H9 (cell line): ENCODE data around the gene SOX1. TPM values are rescaled to one million over a fixed set of nuclear protein-coding genes. Genes with fewer than 3 reads are reported as not detected.

Source experiments
- DNase-seq: peaks from one replicate; pipeline ENCODE4 v3.0.0-alpha.2; 2017
- H2AFZ ChIP-seq: one replicate; pipeline ENCODE4 v1.6.1; 2013; ENCODE audit warnings: mild to moderate bottlenecking, low read length, control low read depth, moderate library complexity
- H2AK5ac ChIP-seq: 2 replicates; pipeline ENCODE4 v1.6.1; 2013; ENCODE audit warnings: low read length, control low read depth, mixed read lengths; ENCODE audit not compliant: insufficient read length
- H2BK120ac ChIP-seq: one replicate; pipeline ENCODE4 v1.6.1; 2013; ENCODE audit warnings: low read depth, mild to moderate bottlenecking, low read length, control low read depth, inconsistent platforms; ENCODE audit not compliant: poor library complexity, severe bottlenecking
- H2BK12ac ChIP-seq: 2 replicates; pipeline ENCODE4 v1.6.1; 2013; ENCODE audit warnings: low read length, control low read depth, mixed read lengths, low read depth; ENCODE audit not compliant: insufficient read length
- H2BK15ac ChIP-seq: 2 replicates; pipeline ENCODE4 v1.6.1; 2013; ENCODE audit warnings: low read depth, low read length, control low read depth
- H2BK20ac ChIP-seq: one replicate; pipeline ENCODE4 v1.6.1; 2013; ENCODE audit warnings: low read depth, mild to moderate bottlenecking, low read length, control low read depth, inconsistent platforms; ENCODE audit not compliant: poor library complexity, severe bottlenecking
- H2BK5ac ChIP-seq: 2 replicates; pipeline ENCODE4 v1.6.1; 2013; ENCODE audit warnings: low read length, control low read depth, mixed read lengths; ENCODE audit not compliant: insufficient read length
- H3K14ac ChIP-seq: 2 replicates; pipeline ENCODE4 v1.6.1; 2013; ENCODE audit warnings: low read length, control low read depth; ENCODE audit not compliant: insufficient read depth
- H3K18ac ChIP-seq: 2 replicates; pipeline ENCODE4 v1.6.1; 2013; ENCODE audit warnings: low read depth, mild to moderate bottlenecking, mixed read lengths, low read length, control low read depth; ENCODE audit not compliant: insufficient read length
- H3K23ac ChIP-seq: 2 replicates; pipeline ENCODE4 v1.6.1; 2013; ENCODE audit warnings: low read length, control low read depth, mixed read lengths, low read depth; ENCODE audit not compliant: insufficient read length
- H3K23me2 ChIP-seq: 2 replicates; pipeline ENCODE4 v1.6.1; 2013; ENCODE audit warnings: low read depth, mild to moderate bottlenecking, mixed read lengths, low read length, control low read depth; ENCODE audit not compliant: insufficient read length, poor library complexity, severe bottlenecking
- H3K27ac ChIP-seq: 2 replicates; pipeline ENCODE4 v1.5.1; 2013; ENCODE audit warnings: low read length, control low read depth, mixed read lengths, low read depth; ENCODE audit not compliant: insufficient read length
- H3K27me3 ChIP-seq: 2 replicates; pipeline ENCODE4 v1.6.1; 2013; ENCODE audit warnings: low read length, control low read depth, inconsistent platforms; ENCODE audit not compliant: insufficient read depth
- H3K4ac ChIP-seq: 2 replicates; pipeline ENCODE4 v1.6.1; 2013; ENCODE audit warnings: low read depth, mild to moderate bottlenecking, control low read depth, inconsistent platforms, low read length, moderate library complexity
- H3K4me1 ChIP-seq: 2 replicates; pipeline ENCODE4 v1.6.1; 2013; ENCODE audit warnings: low read length, control low read depth, inconsistent platforms; ENCODE audit not compliant: insufficient read depth
- H3K4me2 ChIP-seq: 2 replicates; pipeline ENCODE4 v1.6.1; 2013; ENCODE audit warnings: low read length, control low read depth, mixed read lengths; ENCODE audit not compliant: insufficient read length, insufficient read depth
- H3K56ac ChIP-seq: 2 replicates; pipeline ENCODE4 v1.6.1; 2013; ENCODE audit warnings: low read depth, mild to moderate bottlenecking, mixed read lengths, low read length, control low read depth; ENCODE audit not compliant: insufficient read length
- H3K79me1 ChIP-seq: 2 replicates; pipeline ENCODE4 v1.6.1; 2013; ENCODE audit warnings: low read depth, mild to moderate bottlenecking, moderate library complexity, low read length, control low read depth, inconsistent platforms; ENCODE audit not compliant: insufficient read depth, poor library complexity, severe bottlenecking
- H3K79me2 ChIP-seq: 2 replicates; pipeline ENCODE4 v1.6.1; 2013; ENCODE audit warnings: low read length, control low read depth, inconsistent platforms; ENCODE audit not compliant: insufficient read depth
- H3K9ac ChIP-seq: 2 replicates; pipeline ENCODE4 v1.6.1; 2013; ENCODE audit warnings: low read length, control low read depth, mixed read lengths; ENCODE audit not compliant: insufficient read length; ENCODE audit errors: extremely low read depth
- H3K9me3 ChIP-seq: one replicate; pipeline ENCODE4 v1.6.1; 2013; ENCODE audit warnings: low read depth, low read length, inconsistent platforms; ENCODE audit not compliant: control insufficient read depth
- H3T11ph ChIP-seq: one replicate; pipeline ENCODE4 v1.6.1; 2013; ENCODE audit warnings: mild to moderate bottlenecking, low read length, control low read depth, inconsistent platforms
- H4K20me1 ChIP-seq: one replicate; pipeline ENCODE4 v1.6.1; 2013; ENCODE audit not compliant: control insufficient read depth, insufficient read length, insufficient read depth
- H4K5ac ChIP-seq: 2 replicates; pipeline ENCODE4 v1.6.1; 2013; ENCODE audit warnings: low read depth, mild to moderate bottlenecking, mixed read lengths, low read length, control low read depth; ENCODE audit not compliant: insufficient read length
- H4K8ac ChIP-seq: replicated peaks from 2 replicates; pipeline ENCODE4 v1.6.1; 2013; ENCODE audit warnings: low read length, control low read depth, mixed read lengths, low read depth; ENCODE audit not compliant: insufficient read length
- H4K91ac ChIP-seq: 2 replicates; pipeline ENCODE4 v1.6.1; 2013; ENCODE audit warnings: low read depth, mild to moderate bottlenecking, moderate library complexity, mixed read lengths, low read length, control low read depth; ENCODE audit not compliant: insufficient read length
- H3K27ac Mint-ChIP-seq, 3 experiments: 2 replicates in 2 of 3; 3 replicates in 1 of 3; pipeline ENCODE4 v1.8.0; 2020 to 2021; ENCODE audit warnings: mixed read lengths in 3 of 3, mild to moderate bottlenecking in 1 of 3, moderate library complexity in 1 of 3
- H3K27me3 Mint-ChIP-seq: 2 replicates; pipeline ENCODE4 v1.8.0; 2021; ENCODE audit warnings: low read depth, mild to moderate bottlenecking, moderate library complexity, mixed read lengths
- H3K36me3 Mint-ChIP-seq, 3 experiments: 2 replicates in 2 of 3; 3 replicates in 1 of 3; pipeline ENCODE4 v1.8.0; 2020 to 2021; ENCODE audit warnings: low read depth in 3 of 3, mixed read lengths in 3 of 3; ENCODE audit not compliant: insufficient read depth in 1 of 3
- H3K4me1 Mint-ChIP-seq, 2 experiments: 2 replicates each; pipeline ENCODE4 v1.8.0; 2020; ENCODE audit warnings: mixed read lengths in 2 of 2
- H3K4me3 Mint-ChIP-seq, 2 experiments: 2 replicates in 1 of 2; 3 replicates in 1 of 2; pipeline ENCODE4 v1.8.0; 2020 to 2021; ENCODE audit warnings: mild to moderate bottlenecking in 2 of 2, mixed read lengths in 2 of 2, moderate library complexity in 1 of 2
- H3K9me3 Mint-ChIP-seq, 2 experiments: 2 replicates in 1 of 2; 3 replicates in 1 of 2; pipeline ENCODE4 v1.8.0; 2020; ENCODE audit warnings: mild to moderate bottlenecking in 2 of 2, mixed read lengths in 2 of 2, moderate library complexity in 1 of 2
- CTCF ChIP-seq: fragments of 200-600 bp; sonication (generic); conservative IDR thresholded peaks from 3 replicates; pipeline ENCODE4 v1.8.0; 2021; ENCODE audit warnings: antibody characterized with exemption, mild to moderate bottlenecking
- WGBS: extraction: QIAGEN DNeasy Blood & Tissue Kit; methylation state at CpG from one replicate; pipeline ENCODE4 v1.1.7; 2013; ENCODE audit warnings: missing lambda C conversion rate, low lambda C conversion rate, mixed read lengths; ENCODE audit not compliant: insufficient read length; ENCODE audit errors: extremely low coverage; 5-methylcytosine and 5-hydroxymethylcytosine counted together
- total RNA-seq: library from RNA; stranded (reverse); gene quantifications from 2 replicates; pipeline ENCODE4 v1.2.1, GENCODE V29; 2021

Gene SOX1
- total RNA-seq, 1 experiment from 2014 or later: 0.17 TPM

GRCh38 chr13:112115403-112116091, 48.6 kb downstream of the SOX1 start:
- Histone ChIP-seq H3K4ac (no peak overlapping the region), H3K23ac (no peak overlapping the region), H3K4me1 (no peaks in the 10 kb centered on the region), H3K9ac (no peak overlapping the region), H4K91ac (no peak overlapping the region), H3K56ac (no peak overlapping the region), H2AK5ac (no peak overlapping the region), H4K5ac (no peak overlapping the region), H3T11ph (no peak overlapping the region), H3K14ac (no peak overlapping the region), H3K27ac (no peak overlapping the region), H2AFZ (no peak overlapping the region), H2BK20ac (no peak overlapping the region), H3K27me3 (no peaks in the 10 kb centered on the region; the same call in 1 of the 2 replicates), H4K8ac (no peak overlapping the region), H2BK5ac (no peak overlapping the region), H2BK12ac (no peak overlapping the region), H3K9me3 (no peaks in the 10 kb centered on the region), H3K79me1 (no peaks in the 10 kb centered on the region), H3K4me2 (no peak overlapping the region), H2BK120ac (no peak overlapping the region), H2BK15ac (no peak overlapping the region), H3K79me2 (no peaks in the 10 kb centered on the region), H3K23me2 (no peaks in the 10 kb centered on the region), H4K20me1 (no peaks in the 10 kb centered on the region), H3K18ac (no peak overlapping the region)
- Mint-ChIP-seq H3K4me1 (peaks cover 0 to 5% of the 10 kb centered on the region in 2 experiments; a peak in 2 of 4 replicates), H3K36me3 (no peaks in the 10 kb centered on the region), H3K27me3 (peaks cover 80% of the 10 kb centered on the region), H3K27ac (no peak overlapping the region), H3K4me3 (no peak overlapping the region), H3K9me3 (no peaks in the 10 kb centered on the region)
- no peak for DNase-seq
- no peak for TF ChIP-seq CTCF
- WGBS: no CpG with 5 or more reads among the region's 20 CpGs
